ENCODE measurements around the gene ZNF770.

DNA sequence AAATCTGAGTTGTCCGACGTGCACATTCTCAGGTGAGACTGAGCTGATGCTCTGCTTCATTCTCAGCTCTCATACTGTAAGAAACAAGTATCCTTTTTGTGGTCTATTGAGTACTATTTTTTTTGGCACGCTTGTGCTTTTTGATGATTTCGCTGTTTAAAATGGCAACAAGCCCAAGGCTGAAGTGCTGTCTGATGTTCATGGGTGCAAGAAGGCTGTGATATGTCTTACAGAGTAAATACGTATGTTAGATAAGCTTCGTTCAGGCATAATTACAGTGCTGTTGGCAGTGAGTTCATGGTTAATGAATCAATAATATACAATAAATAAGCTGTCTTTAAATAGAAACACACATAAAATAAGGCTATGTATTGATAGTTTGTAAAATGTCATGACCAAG lies 45.7 kb downstream of the ZNF770 start:
- TF ChIP-seq POLR2AphosphoS5 (IDR thresholded peaks at IDR 0.05; ENCODE audit: low read depth, low read length) (no peak), REST (IDR thresholded peaks at IDR 0.05; ENCODE audit: insufficient read depth in 1 of 2, low read depth in 2 of 2, low read length in 2 of 2) (no peak), TAF1 (IDR thresholded peaks at IDR 0.05; ENCODE audit: borderline replicate concordance, insufficient read depth, low read length) (no peak)
